HG02884 (cell line): ENCODE measurements around the gene ENTHD1.
"Not testable (repeated sequence)": the region's sequence is repeated elsewhere in the genome, so short reads cannot be mapped to it uniquely, and the experiment has no call there.

Experiments used
- ATAC-seq: cut with Tn5 transposase; IDR thresholded peaks from one replicate; pipeline ENCODE4 v1.9.1; 2021; ENCODE audit warnings: mild to moderate bottlenecking, moderate library complexity; ENCODE audit not compliant: unreplicated experiment

The ENTHD1 gene

GRCh38 chr22:39735776-39736175 is 157.8 kb downstream of the ENTHD1 start:
- no peak for ATAC-seq

- no peak for ATAC-seq
Measured at GRCh38 chr22:39734866-39735265, 158.7 kb downstream of the ENTHD1 start.

- not testable (repeated sequence) for ATAC-seq
Measured at GRCh38 chr22:39734046-39734445, 159.5 kb downstream of the ENTHD1 start.

GRCh38 chr22:39733191-39733590 is 160.4 kb downstream of the ENTHD1 start:
- no peak for ATAC-seq

- no peak for ATAC-seq
Measured at GRCh38 chr22:39732625-39733024, 160.9 kb downstream of the ENTHD1 start.

GRCh38 chr22:39731881-39732555 is 161.5 kb downstream of the ENTHD1 start:
- ATAC-seq, result no peak

- no peak for ATAC-seq
Measured at GRCh38 chr22:39731481-39731880, 162.1 kb downstream of the ENTHD1 start.

GRCh38 chr22:39729141-39729934 is 164.2 kb downstream of the ENTHD1 start:
- ATAC-seq, result no peak

GRCh38 chr22:39728236-39728860 is 165.2 kb downstream of the ENTHD1 start:
- ATAC-seq, result no peak

GRCh38 chr22:39727541-39727940 is 166.0 kb downstream of the ENTHD1 start:
- ATAC-seq, result no peak

- ATAC-seq, result no peak
Measured at GRCh38 chr22:39725351-39726035, 168.1 kb downstream of the ENTHD1 start.

GRCh38 chr22:39724857-39725256 is 168.7 kb downstream of the ENTHD1 start:
- ATAC-seq, result no peak

- no peak for ATAC-seq
Measured at GRCh38 chr22:39724390-39724789, 169.2 kb downstream of the ENTHD1 start.

- no peak for ATAC-seq
Measured at GRCh38 chr22:39723899-39724351, 169.6 kb downstream of the ENTHD1 start.

- no peak for ATAC-seq
Measured at GRCh38 chr22:39723463-39723862, 170.1 kb downstream of the ENTHD1 start.

GRCh38 chr22:39722501-39722900 is 171.1 kb downstream of the ENTHD1 start:
- ATAC-seq, result no peak

- no peak for ATAC-seq
Measured at GRCh38 chr22:39722032-39722325, 171.6 kb downstream of the ENTHD1 start.

- no peak for ATAC-seq
Measured at GRCh38 chr22:39721206-39722031, 172.1 kb downstream of the ENTHD1 start.

GRCh38 chr22:39719559-39720450 is 173.8 kb downstream of the ENTHD1 start:
- ATAC-seq, result no peak
